ENCODE data around the gene CASP2. TPM values are rescaled to one million over a fixed set of nuclear protein-coding genes. Genes with fewer than 3 reads are reported as not detected.
A peak's percentile ranks its signal among the peaks of the same experiment; 100 is the strongest.

Gene CASP2
- total and polyA plus RNA-seq, 2 of the 13 experiments (the other 11 are each of a cell fraction or from before 2014, with no cell fraction given), result 10.2 to 13.7 TPM

GRCh38 chr7:143325240-143325639 lies 37.1 kb downstream of the CASP2 start:
- Histone ChIP-seq H2AFZ (ENCODE audit: low read length) (no peak overlapping the region), H3K4me3 (replicated peaks in 1 of 3; ENCODE audit: insufficient read depth in 1 of 3, low read depth in 2 of 3, low read length in 3 of 3) (no peak overlapping the region), H3K79me2 (ENCODE audit: insufficient read depth, low read length) (no peaks in the 10 kb centered on the region), H3K9me3 (ENCODE audit: low read length) (no peaks in the 10 kb centered on the region), H3K9ac (ENCODE audit: insufficient read depth, low read depth, low read length) (no peak overlapping the region), H3K27me3 (ENCODE audit: control insufficient read depth in 1 of 2, insufficient read depth in 2 of 2, low read length in 2 of 2) (peaks cover 0 to 7% of the 10 kb centered on the region in 2 experiments; a peak in 2 of 5 replicates), H3K36me3 (replicated peaks in 1 of 2; ENCODE audit: control insufficient read depth in 1 of 2, insufficient read depth in 2 of 2, low read length in 2 of 2) (no peaks in the 10 kb centered on the region), H3K27ac (ENCODE audit: extremely low read length, insufficient read depth, low read length) (no peak overlapping the region), H3K4me1 (ENCODE audit: insufficient read depth, low read length) (peaks cover 19% of the 10 kb centered on the region), H4K20me1 (ENCODE audit: insufficient read depth, low read length) (no peaks in the 10 kb centered on the region), H3K4me2 (ENCODE audit: low read depth, low read length) (no peak overlapping the region)
- no peak for DNase-seq (ENCODE audit: low spot score)
- ChIA-PET CTCF (ENCODE audit: low intra/inter-chr PET ratio, low total read pairs) (no interaction called here), POLR2A (no interaction called here)
- BruUV-seq (replicated peaks), result no TSS peak
- 0 out of 2 replicates have a peak, but pooled peaks have one; percentile 9 for TF ChIP-seq FOXA3 (CRISPR knock-in tag; IDR thresholded peaks at IDR 0.05)
- TF ChIP-seq ZHX2 (IDR thresholded peaks at IDR 0.05; ENCODE audit: low read depth), result no peak
- TF ChIP-seq ZHX2 (CRISPR knock-in tag; IDR thresholded peaks at IDR 0.05; ENCODE audit: borderline replicate concordance), result no peak
- in situ Hi-C loops (cut with HindIII; ENCODE audit: extremely low pct_ligation_motif_present, low pct_unique_long_range_greater_than_20kb), result no loop called here
- WGBS (ENCODE audit: low lambda C conversion rate), result 5% methylated on average over 2 of the region's 2 CpGs
- no peak for FAIRE-seq
- intact Hi-C loops (cut with micrococcal nuclease; ENCODE audit: unreplicated experiment), result no loop called here
- ATAC-seq, result no peak
